Fibroblast of mammary gland (primary cell): ENCODE results near the gene CLCN6.

Experiments used
- DNase-seq: peaks from one replicate; pipeline ENCODE4 v3.0.0-alpha.2; 2010; ENCODE audit warnings: low read depth
- H3K4me3 ChIP-seq: 2 replicates; pipeline ENCODE4 v1.5.1; 2011; ENCODE audit warnings: low read depth, mild to moderate bottlenecking, low read length, moderate library complexity; ENCODE audit not compliant: control insufficient read depth
- TF ChIP-seq, protein P1 (sequence below): conservative IDR thresholded peaks from 2 replicates; pipeline ENCODE4 v1.5.1; 2011; ENCODE audit warnings: low read depth, low read length, inconsistent platforms; ENCODE audit not compliant: control insufficient read depth, insufficient read depth

CLCN6 gene

DNA sequence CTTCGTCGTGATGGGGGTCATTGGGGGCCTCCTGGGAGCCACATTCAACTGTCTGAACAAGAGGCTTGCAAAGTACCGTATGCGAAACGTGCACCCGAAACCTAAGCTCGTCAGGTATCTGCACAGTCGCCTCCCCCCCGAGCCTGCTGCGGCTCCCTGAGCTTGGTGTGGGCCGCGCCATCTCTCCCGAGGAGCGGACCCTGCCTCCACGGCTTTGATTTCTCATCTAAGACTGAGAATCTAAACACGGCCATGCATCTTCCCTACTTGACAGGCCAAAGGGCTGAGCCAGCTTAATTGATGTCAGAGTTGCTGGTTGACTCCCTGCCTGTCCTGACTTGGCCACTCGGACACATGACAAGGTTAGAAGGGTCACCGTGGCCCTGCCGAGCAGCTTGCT lies 22.5 kb downstream of the CLCN6 start:
- TF ChIP-seq, protein P1, sequence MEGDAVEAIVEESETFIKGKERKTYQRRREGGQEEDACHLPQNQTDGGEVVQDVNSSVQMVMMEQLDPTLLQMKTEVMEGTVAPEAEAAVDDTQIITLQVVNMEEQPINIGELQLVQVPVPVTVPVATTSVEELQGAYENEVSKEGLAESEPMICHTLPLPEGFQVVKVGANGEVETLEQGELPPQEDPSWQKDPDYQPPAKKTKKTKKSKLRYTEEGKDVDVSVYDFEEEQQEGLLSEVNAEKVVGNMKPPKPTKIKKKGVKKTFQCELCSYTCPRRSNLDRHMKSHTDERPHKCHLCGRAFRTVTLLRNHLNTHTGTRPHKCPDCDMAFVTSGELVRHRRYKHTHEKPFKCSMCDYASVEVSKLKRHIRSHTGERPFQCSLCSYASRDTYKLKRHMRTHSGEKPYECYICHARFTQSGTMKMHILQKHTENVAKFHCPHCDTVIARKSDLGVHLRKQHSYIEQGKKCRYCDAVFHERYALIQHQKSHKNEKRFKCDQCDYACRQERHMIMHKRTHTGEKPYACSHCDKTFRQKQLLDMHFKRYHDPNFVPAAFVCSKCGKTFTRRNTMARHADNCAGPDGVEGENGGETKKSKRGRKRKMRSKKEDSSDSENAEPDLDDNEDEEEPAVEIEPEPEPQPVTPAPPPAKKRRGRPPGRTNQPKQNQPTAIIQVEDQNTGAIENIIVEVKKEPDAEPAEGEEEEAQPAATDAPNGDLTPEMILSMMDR = no peak

DNA sequence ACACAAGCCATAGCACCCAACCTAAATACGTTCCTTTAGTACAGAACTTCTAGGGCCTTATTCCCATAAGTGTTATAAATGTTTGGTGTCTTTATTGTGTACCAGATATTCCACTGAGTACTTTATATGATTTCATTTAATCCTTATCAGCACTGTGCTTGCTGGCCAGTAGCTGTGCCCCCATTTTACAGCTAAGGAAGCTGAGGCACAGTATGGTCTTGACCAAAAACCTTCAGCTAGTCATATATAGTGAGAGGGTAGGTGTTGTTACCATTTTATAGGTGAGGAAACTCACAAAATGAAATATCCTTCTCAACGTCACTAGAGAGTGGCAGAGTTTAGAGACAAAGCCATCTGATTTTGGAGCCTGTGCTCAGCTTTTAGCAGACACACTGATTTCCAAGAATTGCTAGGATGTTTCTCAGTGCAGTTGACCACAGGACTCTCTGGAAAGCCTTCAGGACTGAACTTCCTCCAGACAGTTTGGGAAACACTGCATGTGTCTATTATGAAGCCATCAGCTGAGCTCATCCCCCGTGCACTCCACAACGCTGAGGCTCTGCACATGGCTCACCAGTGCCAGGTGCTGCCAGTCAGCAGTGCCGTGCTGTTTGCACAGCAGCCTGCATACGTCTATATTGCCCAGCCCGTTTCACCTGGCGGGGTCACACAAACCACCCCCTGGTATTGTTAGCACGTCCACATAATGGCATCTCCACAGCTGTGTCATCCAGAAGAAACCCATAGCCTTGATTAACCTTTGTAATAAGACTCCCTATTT lies 26.1 kb downstream of the CLCN6 start:
- TF ChIP-seq, protein P1 = no peak

More for the DNA sequence above, 22.5 kb downstream of the CLCN6 start:
- no peak for DNase-seq
- H3K4me3 ChIP-seq = no peak overlapping the region

DNA sequence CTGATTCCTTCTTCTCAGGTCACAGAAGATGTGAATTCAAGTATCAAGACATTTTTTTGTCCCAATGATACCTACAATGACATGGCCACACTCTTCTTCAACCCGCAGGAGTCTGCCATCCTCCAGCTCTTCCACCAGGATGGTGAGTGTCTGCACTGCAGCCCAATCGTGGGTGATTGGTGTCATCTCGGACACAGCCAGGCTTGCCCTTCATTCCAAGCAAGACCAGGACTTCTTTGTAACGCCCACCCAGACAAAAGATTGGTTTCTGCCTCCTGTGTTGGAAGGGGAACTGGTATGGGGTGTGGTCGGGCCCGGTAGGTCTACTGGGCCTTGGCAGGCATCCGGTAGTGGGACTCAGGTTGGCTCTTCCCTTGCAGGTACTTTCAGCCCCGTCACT lies 27.5 kb downstream of the CLCN6 start:
- H3K4me3 ChIP-seq = no peak overlapping the region
- TF ChIP-seq, protein P1 = no peak
- DNase-seq = no peak

More for the DNA sequence above, 26.1 kb downstream of the CLCN6 start:
- H3K4me3 ChIP-seq = no peak overlapping the region
- no peak for DNase-seq

DNA sequence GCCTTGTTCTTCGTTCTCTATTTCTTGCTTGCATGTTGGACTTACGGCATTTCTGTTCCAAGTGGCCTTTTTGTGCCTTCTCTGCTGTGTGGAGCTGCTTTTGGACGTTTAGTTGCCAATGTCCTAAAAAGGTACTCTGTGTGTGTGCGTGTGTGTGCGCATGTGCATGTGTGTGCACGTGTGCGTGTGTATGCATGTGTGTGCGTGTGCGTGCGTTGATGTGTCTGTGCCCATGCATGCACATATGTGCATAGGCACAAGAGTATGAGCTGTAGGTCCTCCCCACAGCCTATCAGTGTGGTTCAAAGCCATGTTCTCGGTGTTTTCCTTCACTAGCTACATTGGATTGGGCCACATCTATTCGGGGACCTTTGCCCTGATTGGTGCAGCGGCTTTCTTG lies 27.9 kb downstream of the CLCN6 start:
- no peak overlapping the region for H3K4me3 ChIP-seq
- DNase-seq = no peak
- TF ChIP-seq, protein P1 = no peak

DNA sequence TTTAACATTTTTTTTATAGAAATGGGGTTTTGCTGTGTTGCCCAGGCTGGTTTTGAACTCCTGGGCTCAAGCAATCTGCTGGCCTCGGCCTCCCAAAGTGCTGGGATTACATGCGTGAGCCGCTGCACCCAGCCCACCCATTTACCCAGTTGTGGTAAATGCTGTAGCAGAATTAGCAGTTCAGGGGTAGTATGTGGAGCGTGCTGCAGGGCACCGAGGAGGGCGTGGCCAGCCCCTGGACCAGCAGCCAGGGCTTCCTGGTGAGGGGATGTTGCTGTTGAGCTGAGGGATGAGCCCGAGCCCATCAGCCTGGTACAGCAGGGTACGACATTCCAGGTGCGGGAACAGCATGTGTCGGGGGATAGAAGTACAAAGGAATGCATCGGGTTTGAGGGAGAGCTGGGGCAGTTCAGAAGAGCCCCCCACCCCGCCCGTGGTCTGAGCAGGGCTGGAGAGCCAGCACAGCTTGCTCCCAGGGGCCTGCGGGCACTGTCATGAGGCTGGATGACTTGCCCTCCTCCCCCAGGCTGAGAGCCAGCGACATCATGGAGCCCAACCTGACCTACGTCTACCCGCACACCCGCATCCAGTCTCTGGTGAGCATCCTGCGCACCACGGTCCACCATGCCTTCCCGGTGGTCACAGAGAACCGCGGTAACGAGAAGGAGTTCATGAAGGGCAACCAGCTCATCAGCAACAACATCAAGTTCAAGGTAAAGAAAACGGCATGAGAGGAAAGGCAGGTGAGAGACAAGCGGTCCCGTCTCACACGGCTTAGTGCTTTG lies 29.6 kb downstream of the CLCN6 start:
- DNase-seq = no peak
- TF ChIP-seq, protein P1 = no peak
- H3K4me3 ChIP-seq = no peak overlapping the region

DNA sequence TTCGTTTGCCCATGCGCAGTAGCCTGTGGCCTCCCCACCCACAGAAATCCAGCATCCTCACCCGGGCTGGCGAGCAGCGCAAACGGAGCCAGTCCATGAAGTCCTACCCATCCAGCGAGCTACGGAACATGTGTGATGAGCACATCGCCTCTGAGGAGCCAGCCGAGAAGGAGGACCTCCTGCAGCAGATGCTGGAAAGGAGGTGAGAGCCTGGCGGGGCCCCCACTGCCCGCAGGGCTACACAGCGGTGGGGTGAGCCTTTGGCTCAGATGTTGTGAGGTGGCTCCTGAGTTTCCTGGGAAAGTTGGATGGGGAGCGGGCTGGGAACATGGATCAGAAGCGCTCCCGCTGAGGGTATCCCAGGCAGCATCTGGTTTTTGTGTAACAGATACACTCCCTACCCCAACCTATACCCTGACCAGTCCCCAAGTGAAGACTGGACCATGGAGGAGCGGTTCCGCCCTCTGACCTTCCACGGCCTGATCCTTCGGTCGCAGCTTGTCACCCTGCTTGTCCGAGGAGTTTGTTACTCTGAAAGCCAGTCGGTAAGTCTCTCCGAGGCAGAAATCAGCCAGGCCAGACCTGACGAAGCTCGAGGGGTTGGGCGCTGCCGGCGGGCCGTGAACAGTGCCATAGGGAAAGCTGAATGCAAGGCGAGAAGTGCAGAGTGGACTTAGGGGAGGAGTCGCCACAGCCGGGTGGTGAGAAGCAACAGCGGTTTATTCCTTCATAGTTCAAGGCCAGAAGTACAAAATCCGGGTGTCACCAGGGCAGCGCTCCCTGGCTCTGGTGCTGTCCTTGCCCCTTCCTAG lies 31.2 kb downstream of the CLCN6 start:
- TF ChIP-seq, protein P1 = no peak
- no peak for DNase-seq
- no peak overlapping the region for H3K4me3 ChIP-seq
